NOMO-1 treated with DMSO at 0.1 percent for 48 hours (cell line): ENCODE data around the gene PTPN11.
A peak's percentile ranks its signal among the peaks of the same experiment; 100 is the strongest.
"Not testable (repeated sequence)": the region's sequence is repeated elsewhere in the genome, so short reads cannot be mapped to it uniquely, and the experiment has no call there.

Source experiments
- DNase-seq: peaks from one replicate; lab custom pipeline; 2025; ENCODE audit not compliant: unreplicated experiment; lab: John Stamatoyannopoulos, UW

PTPN11 gene

DNA sequence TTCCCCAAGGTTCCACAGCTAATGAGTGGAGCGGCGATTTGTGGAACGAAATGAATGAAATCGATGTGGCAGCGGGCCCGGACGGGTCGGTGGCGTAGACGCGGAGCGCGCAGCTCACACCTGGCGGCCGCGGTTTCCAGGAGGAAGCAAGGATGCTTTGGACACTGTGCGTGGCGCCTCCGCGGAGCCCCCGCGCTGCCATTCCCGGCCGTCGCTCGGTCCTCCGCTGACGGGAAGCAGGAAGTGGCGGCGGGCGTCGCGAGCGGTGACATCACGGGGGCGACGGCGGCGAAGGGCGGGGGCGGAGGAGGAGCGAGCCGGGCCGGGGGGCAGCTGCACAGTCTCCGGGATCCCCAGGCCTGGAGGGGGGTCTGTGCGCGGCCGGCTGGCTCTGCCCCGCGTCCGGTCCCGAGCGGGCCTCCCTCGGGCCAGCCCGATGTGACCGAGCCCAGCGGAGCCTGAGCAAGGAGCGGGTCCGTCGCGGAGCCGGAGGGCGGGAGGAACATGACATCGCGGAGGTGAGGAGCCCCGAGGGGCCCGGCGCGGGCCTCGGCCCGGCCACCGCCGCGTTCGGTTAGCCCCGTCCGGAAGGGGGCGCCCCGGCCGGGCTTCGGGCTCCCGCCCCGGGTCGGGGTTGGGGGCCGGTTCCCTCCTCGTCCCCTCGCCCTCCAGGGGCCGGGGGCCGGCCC lies at the start of gene PTPN11:
Gene PTPN11, plus strand, starts transcription at position 340 of the 689 bp plus-strand sequence. Its CDS starts 165 bp downstream, at position 505.
- peak; percentile 72 for DNase-seq

- no peak for DNase-seq
These were observed 48.5 kb upstream of the PTPN11 start for GRCh38 chr12:112370199-112370598.

GRCh38 chr12:112370868-112371510 lies 47.8 kb upstream of the PTPN11 start:
- no peak for DNase-seq

DNA sequence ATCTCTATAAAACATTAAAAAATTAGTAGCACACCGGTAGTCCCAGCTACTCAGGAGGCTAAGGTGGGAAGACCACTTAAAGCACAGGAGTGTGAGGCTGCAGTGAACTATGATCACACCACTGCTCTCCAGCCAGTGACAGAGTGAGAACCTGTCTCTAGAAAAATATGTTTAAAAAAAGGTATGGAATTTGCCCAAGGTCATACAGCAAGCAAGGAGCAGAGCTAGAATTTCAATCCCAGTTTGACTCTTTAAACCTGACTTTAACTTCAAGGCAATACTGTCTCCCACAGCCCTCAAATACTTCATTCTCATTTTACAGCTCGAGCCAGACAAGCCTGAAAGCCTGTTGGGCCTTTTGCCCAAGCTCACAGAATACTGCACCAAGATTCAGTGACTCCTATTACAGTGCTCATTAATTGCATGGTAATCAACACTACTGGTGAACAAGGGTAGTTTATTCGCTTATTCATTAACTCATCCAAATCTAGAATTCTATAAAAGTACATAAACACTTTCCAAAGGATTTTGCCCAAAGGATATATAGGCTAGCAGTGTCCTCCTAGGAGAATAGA lies 44.5 kb upstream of the PTPN11 start:
- no peak for DNase-seq

DNA sequence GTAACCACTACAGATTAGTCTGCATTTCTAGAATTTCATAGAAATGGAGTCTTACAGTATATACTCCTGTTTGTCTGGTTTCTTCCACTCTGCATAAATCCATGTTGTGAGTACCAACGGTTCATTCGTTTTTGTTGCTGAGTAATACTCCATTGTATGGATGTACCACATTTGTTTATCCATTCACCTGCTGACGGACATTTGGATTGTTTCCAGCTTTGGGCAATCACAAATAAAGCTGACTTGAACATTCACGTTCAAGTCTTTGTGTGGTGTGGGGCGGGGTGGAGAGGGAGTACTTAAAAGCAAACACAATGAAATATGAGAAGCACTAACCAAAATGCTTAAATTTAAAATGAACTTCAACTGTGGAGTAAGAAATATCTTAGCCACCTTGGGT lies 43.6 kb upstream of the PTPN11 start:
- no peak for DNase-seq

DNA sequence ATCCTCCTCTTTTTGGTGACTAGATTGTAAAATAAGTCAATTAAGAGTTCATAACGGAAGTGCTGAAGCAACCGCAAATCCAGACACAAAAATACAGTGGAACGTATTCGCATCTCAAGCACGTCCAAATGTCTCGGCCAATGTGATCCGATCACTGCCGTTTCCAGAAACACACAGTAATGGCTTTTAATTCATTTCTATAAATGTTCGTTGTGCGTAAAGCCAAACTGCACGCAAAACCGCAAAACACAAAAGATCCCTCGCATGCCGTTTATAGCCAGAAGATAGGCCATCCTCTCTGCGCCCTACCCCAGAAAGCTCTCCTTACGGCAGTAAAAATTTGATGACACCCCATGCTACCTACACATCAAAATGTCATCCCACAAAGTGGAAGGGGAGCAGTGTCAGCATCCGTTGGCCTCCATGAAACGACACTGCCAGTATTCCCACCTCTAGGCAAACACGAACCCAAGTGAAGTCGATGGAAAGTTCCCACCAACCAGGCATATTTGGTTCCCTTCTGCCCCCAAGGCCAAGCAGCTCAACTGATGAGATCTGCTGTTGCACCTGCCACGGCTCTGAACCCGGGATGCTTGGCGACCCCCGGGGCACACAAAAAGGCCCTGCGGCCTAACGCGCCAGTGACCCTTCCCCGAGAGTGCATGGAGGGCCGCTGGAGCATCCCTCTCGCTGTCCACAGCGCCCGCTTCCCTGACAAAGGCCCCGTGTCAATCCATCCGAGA lies 37.9 kb upstream of the PTPN11 start:
- no peak for DNase-seq

DNA sequence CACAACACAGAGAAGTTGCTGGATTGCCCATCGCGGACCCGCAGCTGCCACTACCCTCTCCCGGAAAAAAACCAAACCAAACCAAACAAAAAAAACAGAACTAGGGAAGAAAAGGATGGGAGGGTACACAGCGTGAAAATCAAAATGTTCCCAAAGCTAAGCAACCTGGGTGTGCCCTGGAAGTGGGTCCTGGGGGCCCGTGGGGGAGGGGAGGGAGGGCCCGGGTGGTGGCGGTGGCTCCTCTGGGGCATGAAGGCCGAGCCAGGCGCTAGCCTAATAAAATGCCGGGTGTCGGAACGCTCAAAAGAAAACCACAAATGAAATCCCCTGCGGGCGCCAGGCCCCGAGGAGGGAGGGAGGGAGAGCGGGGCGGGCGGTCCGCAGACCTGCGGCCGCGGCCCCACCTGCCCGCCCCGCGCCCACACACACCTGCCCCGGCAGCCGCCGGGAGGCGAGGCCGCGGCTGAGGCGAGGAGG lies 37.3 kb upstream of the PTPN11 start:
- no peak for DNase-seq

- peak; percentile 89 for DNase-seq
These were observed 36.6 kb upstream of the PTPN11 start, which contains the start of gene HECTD4 for GRCh38 chr12:112381883-112382796. HECTD4 (minus strand) TSS chr12:112382431; CDS start chr12:112382128, 303 bp downstream.

DNA sequence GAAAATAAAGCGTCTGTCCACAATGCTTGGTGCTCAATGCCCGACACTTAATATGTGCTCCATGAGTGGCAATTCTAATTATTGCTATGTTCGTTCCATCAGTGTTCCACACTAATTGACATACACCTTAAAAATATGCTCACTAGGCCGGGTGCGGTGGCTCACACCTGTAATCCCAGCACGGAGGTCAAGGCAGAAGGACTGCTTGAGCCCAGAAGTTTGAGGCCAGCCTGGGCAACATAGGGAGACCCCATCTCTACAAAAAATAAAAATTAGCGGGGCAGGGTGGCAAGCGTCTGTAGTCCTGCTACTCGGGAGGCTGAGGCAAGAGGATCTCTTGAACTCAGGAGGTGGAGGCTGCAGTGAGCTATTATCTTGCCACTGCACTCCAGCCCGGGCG lies 35.9 kb upstream of the PTPN11 start:
- no peak for DNase-seq

- DNase-seq, result peak; percentile 55
These were observed 32.0 kb upstream of the PTPN11 start for GRCh38 chr12:112386726-112387125.

GRCh38 chr12:112389228-112389627 lies 29.5 kb upstream of the PTPN11 start:
- DNase-seq, result no peak

- DNase-seq, result not testable (repeated sequence)
These were observed 28.7 kb upstream of the PTPN11 start for GRCh38 chr12:112389922-112390654.

- no peak for DNase-seq
These were observed 25.4 kb upstream of the PTPN11 start for GRCh38 chr12:112393328-112393727.

DNA sequence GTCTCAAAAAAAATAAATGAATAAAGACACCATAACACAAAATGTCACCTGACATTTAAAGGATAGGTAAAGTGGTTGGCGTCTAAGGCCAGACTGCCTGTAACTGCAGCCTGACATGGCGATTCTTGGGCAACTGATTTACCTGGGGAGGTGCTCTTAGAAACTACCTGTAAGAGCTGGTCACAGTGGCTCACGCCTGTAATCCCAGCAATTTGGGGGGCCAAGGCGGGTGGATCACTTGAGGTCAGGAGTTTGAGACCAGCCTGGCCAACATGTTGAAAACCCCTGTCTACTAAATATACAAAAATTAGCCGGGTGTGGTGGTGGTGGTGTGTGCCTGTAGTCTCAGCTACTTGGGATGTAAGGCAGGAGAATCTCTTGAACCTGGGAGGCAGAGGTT lies 17.7 kb upstream of the PTPN11 start:
- no peak for DNase-seq

DNA sequence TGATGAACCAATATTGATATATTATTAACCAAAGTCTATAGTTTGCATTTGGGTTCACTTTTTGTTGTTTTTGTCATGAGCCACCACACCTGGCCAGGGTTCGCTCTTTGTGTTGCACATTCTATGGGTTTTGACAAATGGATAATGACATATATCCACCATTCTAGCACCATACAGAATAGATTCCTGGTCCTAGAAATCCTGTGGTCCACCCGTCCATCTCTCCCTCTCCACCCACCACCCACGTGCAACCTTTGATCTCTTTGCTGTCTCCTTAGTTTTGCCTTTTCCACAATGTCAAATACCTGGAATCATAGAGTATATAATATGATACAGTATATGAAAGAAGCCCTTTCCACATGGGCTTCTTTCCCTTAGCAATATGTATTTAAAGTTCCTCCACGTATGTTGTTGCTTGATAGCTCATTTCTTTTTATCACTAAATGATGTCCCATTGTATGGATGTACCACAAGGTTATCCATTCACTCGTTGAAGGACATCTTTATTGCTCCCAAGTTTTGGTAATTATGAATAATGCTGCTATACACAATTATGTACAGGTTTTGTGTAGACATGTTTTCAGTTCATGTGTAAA lies 16.7 kb upstream of the PTPN11 start:
- no peak for DNase-seq

DNA sequence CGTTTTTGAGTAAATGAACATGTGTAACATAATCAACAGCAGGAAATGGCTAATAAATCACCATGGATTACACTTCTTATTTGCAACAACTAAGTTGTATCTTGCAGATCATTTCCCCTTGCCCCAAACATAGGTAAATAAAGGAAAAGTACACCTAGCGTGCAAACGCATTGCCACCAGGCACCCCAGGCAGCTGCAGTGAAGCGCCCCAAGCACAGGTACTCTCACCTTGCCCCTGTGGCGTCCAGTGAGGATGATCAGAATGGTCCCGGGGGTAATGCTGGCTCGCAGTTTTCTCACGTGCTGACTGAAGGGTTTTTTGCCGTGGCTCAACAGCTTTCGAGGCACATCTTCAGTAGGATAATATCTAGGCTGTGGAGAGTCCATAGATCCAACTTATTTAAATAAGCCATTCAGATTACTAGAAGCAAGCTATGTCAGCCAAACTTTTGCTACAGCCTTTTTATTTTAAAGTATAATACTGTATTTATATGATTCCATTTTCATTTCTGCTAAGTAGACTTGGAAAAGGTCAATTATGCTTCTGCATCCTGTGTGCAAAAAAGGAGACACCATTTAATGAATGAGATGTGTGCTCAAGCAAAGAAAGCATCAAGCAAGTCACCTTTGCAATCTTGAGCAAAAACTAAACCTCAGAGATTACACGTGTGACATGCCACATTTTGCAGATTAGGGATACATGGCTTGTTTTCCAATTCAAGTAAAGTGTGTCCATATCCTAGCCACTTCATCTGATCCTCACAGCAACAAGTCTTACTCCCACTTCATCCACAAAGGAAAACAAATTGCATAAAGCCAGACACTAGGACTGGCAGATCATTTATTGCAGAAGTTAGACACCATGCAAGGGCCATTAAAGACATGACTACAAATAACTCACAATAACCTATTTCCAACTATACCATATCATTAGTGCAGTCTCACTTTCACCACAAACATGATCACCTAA lies 11.9 kb upstream of the PTPN11 start:
- no peak for DNase-seq

- not testable (repeated sequence) for DNase-seq
These were observed 11.1 kb upstream of the PTPN11 start for GRCh38 chr12:112407683-112408082.

DNA sequence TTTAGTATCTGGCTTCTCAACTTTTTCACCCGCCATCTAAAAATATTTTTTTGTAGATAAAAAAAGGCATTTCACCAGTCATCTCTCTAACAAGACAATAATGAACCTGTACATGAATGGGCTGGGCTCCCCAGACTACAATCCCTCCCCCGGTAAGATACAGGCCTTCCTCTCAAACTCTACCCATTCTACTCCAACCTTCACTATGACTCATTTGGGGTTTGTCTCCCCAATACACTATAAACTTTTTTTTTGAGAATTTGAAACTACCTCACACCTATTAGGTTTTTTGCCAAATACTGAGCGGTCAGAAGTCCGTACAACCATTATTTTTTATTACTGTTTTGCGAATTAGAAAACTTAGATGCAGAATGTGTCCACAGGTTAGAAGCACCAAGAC lies 10.1 kb upstream of the PTPN11 start:
- no peak for DNase-seq
